Measurements from ENCODE around the gene KRT39. TPM values are rescaled to one million over a fixed set of nuclear protein-coding genes. Genes with fewer than 3 reads are reported as not detected.
"Not testable (repeated sequence)": the region's sequence is repeated elsewhere in the genome, so short reads cannot be mapped to it uniquely, and the experiment has no call there.

Gene KRT39
- total and polyA plus RNA-seq, 4 donors: not detected

DNA sequence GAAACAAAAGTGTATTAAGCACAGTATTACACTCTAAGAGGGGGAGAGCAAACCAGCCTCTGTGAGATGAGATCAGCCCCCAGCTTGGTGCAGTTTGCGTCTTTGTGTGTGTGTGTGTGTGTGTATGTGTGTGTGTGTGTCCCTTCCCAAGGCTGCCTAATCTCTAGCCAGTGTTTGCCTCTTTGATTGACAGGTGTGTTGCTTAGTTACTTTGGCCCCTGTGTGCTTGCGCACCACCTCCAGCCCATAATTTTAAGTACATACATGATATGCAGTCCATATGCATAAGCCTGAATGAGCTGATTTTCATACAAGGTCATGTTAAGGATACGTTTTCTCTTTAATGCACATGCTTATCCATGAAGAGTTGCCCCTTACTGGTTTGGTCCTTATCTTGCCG is 35.0 kb upstream of the KRT39 start (continued):
- TF ChIP-seq, protein P1, sequence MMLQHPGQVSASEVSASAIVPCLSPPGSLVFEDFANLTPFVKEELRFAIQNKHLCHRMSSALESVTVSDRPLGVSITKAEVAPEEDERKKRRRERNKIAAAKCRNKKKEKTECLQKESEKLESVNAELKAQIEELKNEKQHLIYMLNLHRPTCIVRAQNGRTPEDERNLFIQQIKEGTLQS (IDR thresholded peaks at IDR 0.05): no peak
- TF ChIP-seq SP1 (IDR thresholded peaks at IDR 0.05) (no peak), NR2F2 (IDR thresholded peaks at IDR 0.05) (no peak), GABPA (IDR thresholded peaks at IDR 0.05 in 1 of 2, conservative IDR thresholded peaks at IDR 0.05 in 1 of 2) (no peak)
- TF ChIP-seq, protein P2, sequence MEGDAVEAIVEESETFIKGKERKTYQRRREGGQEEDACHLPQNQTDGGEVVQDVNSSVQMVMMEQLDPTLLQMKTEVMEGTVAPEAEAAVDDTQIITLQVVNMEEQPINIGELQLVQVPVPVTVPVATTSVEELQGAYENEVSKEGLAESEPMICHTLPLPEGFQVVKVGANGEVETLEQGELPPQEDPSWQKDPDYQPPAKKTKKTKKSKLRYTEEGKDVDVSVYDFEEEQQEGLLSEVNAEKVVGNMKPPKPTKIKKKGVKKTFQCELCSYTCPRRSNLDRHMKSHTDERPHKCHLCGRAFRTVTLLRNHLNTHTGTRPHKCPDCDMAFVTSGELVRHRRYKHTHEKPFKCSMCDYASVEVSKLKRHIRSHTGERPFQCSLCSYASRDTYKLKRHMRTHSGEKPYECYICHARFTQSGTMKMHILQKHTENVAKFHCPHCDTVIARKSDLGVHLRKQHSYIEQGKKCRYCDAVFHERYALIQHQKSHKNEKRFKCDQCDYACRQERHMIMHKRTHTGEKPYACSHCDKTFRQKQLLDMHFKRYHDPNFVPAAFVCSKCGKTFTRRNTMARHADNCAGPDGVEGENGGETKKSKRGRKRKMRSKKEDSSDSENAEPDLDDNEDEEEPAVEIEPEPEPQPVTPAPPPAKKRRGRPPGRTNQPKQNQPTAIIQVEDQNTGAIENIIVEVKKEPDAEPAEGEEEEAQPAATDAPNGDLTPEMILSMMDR (IDR thresholded peaks at IDR 0.05; ENCODE audit: low read depth, low read length, missing input control): no peak

DNA sequence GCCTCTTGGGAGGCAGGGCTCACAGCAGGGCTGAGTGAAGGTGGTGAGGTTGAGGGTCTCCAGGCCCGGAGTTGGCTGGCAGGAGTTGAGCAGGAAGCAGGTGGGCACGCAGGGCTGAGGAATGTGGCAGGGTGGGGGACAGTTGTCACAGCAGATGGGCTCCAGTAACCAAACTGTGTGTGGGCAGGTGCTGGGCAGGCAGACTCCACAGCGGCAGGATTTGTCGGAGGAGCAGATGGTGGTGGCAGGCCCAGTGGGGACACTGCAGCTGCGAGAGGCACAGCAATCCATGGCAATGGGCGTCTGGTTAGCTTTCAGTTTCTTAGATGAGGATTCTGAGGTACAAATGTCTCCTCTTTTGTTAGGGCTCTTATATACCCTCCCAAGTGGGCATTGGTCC is 32.8 kb upstream of the KRT39 start, which contains the start of gene KRTAP3-2:
KRTAP3-2 (minus strand) TSS at position 344 of the 400 bp plus-strand sequence; CDS start at position 291, 53 bp downstream.
- H3K4me3 ChIP-seq (ENCODE audit: low read depth in 1 of 3, low read length in 3 of 3); H3K27ac ChIP-seq (ENCODE audit: low read depth in 1 of 2, low read length in 2 of 2); H3K9ac ChIP-seq (ENCODE audit: low read depth in 1 of 2, low read length in 2 of 2); H3K4me1 ChIP-seq (ENCODE audit: control insufficient read depth in 4 of 4, insufficient read depth in 4 of 4, low read length in 3 of 4); DNase-seq (ENCODE audit: low spot score); H3K36me3 ChIP-seq (ENCODE audit: control insufficient read depth in 4 of 4, insufficient read depth in 3 of 4, low read depth in 1 of 4, low read length in 3 of 4); H3K27me3 ChIP-seq (ENCODE audit: control insufficient read depth in 4 of 4, insufficient read depth in 4 of 4, low read length in 3 of 4); H3K9me3 ChIP-seq (ENCODE audit: control insufficient read depth in 4 of 4, low read length in 3 of 4): not testable (repeated sequence)
- 81% methylated on average over 6 of the region's 6 CpGs for WGBS

DNA sequence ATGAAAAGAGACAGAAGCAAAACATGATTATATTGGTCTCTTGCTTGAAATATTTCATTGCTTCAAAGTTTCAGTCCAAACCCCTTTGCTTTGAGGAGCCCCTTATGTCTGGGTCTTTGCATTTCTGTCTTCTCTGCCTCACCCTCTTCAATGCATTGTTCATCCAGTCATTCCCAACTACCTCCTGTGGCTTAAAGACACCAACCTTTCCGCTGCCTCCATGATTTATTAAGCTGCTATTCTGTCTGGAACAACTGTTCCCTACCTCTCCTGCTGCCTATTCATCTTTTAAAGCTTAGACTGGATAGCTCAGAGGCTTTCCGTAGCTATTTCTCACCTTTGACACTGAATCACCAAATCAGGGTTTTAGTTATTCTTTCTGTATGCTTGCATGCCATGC is 30.6 kb upstream of the KRT39 start:
- no peak for DNase-seq (ENCODE audit: low spot score)
- WGBS: 68% methylated on average over 2 of the region's 2 CpGs
- H3K4me1 ChIP-seq (ENCODE audit: control insufficient read depth in 4 of 4, insufficient read depth in 4 of 4, low read length in 3 of 4): no peaks in the 10 kb centered on the region
- H3K27me3 ChIP-seq (ENCODE audit: control insufficient read depth in 4 of 4, insufficient read depth in 4 of 4, low read length in 3 of 4): peaks cover 0 to 9% (median 0%) of the 10 kb centered on the region in 4 donors
- H3K4me3 ChIP-seq (ENCODE audit: low read depth in 1 of 3, low read length in 3 of 3): no peak overlapping the region
- H3K27ac ChIP-seq (ENCODE audit: low read depth in 1 of 2, low read length in 2 of 2): no peak overlapping the region
- no peaks in the 10 kb centered on the region for H3K9me3 ChIP-seq (ENCODE audit: control insufficient read depth in 4 of 4, low read length in 3 of 4)
- TF ChIP-seq TAF1 (conservative IDR thresholded peaks at IDR 0.05) (no peak), SP1 (IDR thresholded peaks at IDR 0.05) (no peak), FOXA1 (IDR thresholded peaks at IDR 0.05) (no peak), EGR1 (IDR thresholded peaks at IDR 0.05; ENCODE audit: low read depth in 2 of 2) (no peak)
- TF ChIP-seq, protein P3, sequence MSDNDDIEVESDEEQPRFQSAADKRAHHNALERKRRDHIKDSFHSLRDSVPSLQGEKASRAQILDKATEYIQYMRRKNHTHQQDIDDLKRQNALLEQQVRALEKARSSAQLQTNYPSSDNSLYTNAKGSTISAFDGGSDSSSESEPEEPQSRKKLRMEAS (IDR thresholded peaks at IDR 0.05): no peak
- TF ChIP-seq, protein P1 (IDR thresholded peaks at IDR 0.05): no peak
- TF ChIP-seq, protein P4, sequence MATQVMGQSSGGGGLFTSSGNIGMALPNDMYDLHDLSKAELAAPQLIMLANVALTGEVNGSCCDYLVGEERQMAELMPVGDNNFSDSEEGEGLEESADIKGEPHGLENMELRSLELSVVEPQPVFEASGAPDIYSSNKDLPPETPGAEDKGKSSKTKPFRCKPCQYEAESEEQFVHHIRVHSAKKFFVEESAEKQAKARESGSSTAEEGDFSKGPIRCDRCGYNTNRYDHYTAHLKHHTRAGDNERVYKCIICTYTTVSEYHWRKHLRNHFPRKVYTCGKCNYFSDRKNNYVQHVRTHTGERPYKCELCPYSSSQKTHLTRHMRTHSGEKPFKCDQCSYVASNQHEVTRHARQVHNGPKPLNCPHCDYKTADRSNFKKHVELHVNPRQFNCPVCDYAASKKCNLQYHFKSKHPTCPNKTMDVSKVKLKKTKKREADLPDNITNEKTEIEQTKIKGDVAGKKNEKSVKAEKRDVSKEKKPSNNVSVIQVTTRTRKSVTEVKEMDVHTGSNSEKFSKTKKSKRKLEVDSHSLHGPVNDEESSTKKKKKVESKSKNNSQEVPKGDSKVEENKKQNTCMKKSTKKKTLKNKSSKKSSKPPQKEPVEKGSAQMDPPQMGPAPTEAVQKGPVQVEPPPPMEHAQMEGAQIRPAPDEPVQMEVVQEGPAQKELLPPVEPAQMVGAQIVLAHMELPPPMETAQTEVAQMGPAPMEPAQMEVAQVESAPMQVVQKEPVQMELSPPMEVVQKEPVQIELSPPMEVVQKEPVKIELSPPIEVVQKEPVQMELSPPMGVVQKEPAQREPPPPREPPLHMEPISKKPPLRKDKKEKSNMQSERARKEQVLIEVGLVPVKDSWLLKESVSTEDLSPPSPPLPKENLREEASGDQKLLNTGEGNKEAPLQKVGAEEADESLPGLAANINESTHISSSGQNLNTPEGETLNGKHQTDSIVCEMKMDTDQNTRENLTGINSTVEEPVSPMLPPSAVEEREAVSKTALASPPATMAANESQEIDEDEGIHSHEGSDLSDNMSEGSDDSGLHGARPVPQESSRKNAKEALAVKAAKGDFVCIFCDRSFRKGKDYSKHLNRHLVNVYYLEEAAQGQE (IDR thresholded peaks at IDR 0.05): no peak
- no peaks in the 10 kb centered on the region for H3K36me3 ChIP-seq (ENCODE audit: control insufficient read depth in 4 of 4, insufficient read depth in 3 of 4, low read depth in 1 of 4, low read length in 3 of 4)
- no peak overlapping the region for H3K9ac ChIP-seq (ENCODE audit: low read depth in 1 of 2, low read length in 2 of 2)
